Spleen (tissue), 7 donors: Measurements from ENCODE around the gene FAM83F.

Source experiments
- CTCF ChIP-seq, 11 experiments: fragments of 200-600 bp in 7 of 11; fragments of 450-650 bp in 4 of 11; sonication (generic) in 4 of 11; IDR thresholded peaks in 8 of 11; conservative IDR thresholded peaks in 3 of 11; 1 replicate in 7 of 11; 2 replicates in 4 of 11; pipeline versions ENCODE4 v1.4.0 to v1.8.0; 2016 to 2021; ENCODE audit warnings: antibody characterized with exemption in 11 of 11, inconsistent platforms in 4 of 11, mild to moderate bottlenecking in 1 of 11
- POLR2A ChIP-seq, 3 donors: fragments of 450-650 bp; IDR thresholded peaks; one replicate each; pipeline ENCODE4 v1.5.1; 2017; ENCODE audit warnings: antibody characterized with exemption in 3 of 3, mild to moderate bottlenecking in 1 of 3
- donor health status: DM: no; HTN: no; CAD: no; lungs with moderate emphysema.
- donor health status: DM: no; HTN: no; CAD: no.
- donor health status: DM: no; HTN: no; CAD: no.

GRCh38 chr22:40022536-40023240, 27.9 kb downstream of the FAM83F start:
- TF ChIP-seq CTCF (IDR thresholded peaks at IDR 0.05 in 8 of 11, conservative IDR thresholded peaks at IDR 0.05 in 3 of 11) (no peak), POLR2A (IDR thresholded peaks at IDR 0.05) (no peak)
